ENCODE measurements around the gene RNU11. TPM values are rescaled to one million over a fixed set of nuclear protein-coding genes. Genes with fewer than 3 reads are reported as not detected.
A peak's percentile ranks its signal among the peaks of the same experiment; 100 is the strongest.

The RNU11 gene
- total and polyA plus RNA-seq, 2 of the 4 experiments (the other 2 are of a cell fraction): not detected

DNA sequence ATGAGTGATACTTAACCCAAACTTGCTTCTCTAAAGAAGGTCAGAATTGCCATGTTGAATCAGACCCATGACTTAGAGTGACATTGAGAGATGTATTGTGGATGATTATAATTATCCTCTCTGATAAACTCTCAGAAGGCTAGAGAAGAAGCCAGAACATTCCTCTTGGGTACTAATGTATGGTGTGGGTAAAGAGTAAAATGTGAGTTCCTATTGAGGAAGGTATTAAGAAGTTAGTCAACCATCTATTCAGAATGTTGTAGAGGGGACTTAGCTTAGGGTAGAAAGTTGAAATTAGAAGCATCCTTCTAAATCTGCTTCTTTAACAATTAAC lies 27.5 kb downstream of the RNU11 start:
- intact Hi-C loops (cut with micrococcal nuclease) (no loop called here), dilution Hi-C loops (cut with HindIII; ENCODE audit: low sequenced_read_pairs, unreplicated experiment) (no loop called here), in situ Hi-C loops (cut with MboI; ENCODE audit: low sequenced_read_pairs) (no loop called here)
- TF ChIP-seq FOS (IDR thresholded peaks at IDR 0.05; ENCODE audit: low read depth, low read length) (no peak), RAD21 (IDR thresholded peaks at IDR 0.05; ENCODE audit: low read length) (no peak), SMC3 (IDR thresholded peaks at IDR 0.05; ENCODE audit: low read depth, low read length) (no peak), NFE2L2 (IDR thresholded peaks at IDR 0.05; ENCODE audit: low read depth, low read length) (no peak), CHD1 (IDR thresholded peaks at IDR 0.05; ENCODE audit: low read depth, low read length) (no peak)
- Histone ChIP-seq H3K14ac (replicated peaks; ENCODE audit: low read depth, low read length) (no peak overlapping the region), H2BK5ac (ENCODE audit: low read depth, low read length, poor library complexity, severe bottlenecking) (peak overlapping the region; percentile 35), H3K36me3 (ENCODE audit: control insufficient read depth, insufficient read depth, low read length) (no peaks in the 10 kb centered on the region), H3K9me1 (ENCODE audit: insufficient read depth, low read length) (peaks cover under 1% of the 10 kb centered on the region; the same call in 1 of the 2 replicates), H4K5ac (ENCODE audit: low read depth, low read length) (no peak overlapping the region), H2AFZ (replicated peaks; ENCODE audit: low read length, poor library complexity) (no peak overlapping the region), H2AK9ac (replicated peaks; ENCODE audit: low read depth, low read length, poor library complexity) (no peak overlapping the region), H2BK15ac (ENCODE audit: low read depth, low read length) (no peak overlapping the region), H3K18ac (ENCODE audit: low read depth, low read length) (no peak overlapping the region), H2BK120ac (ENCODE audit: low read depth, low read length) (no peak overlapping the region), H3K4me2 (ENCODE audit: low read depth, low read length) (peak overlapping the region; percentile 48; the same call in 1 of the 2 replicates), H2BK20ac (ENCODE audit: low read depth, low read length) (no peak overlapping the region), H3K9ac (ENCODE audit: low read depth, low read length) (no peak overlapping the region), H3K23ac (ENCODE audit: low read depth, low read length) (no peak overlapping the region), H3K27ac (ENCODE audit: insufficient read depth, low read length) (no peak overlapping the region), H4K20me1 (ENCODE audit: insufficient read depth, low read length) (no peaks in the 10 kb centered on the region), H3K4me3 (ENCODE audit: insufficient read depth, low read depth, low read length) (no peak overlapping the region), H3K27me3 (ENCODE audit: control insufficient read depth, insufficient read depth, low read length) (no peaks in the 10 kb centered on the region), H3K79me1 (ENCODE audit: low read depth in 1 of 2, low read length in 2 of 2) (peaks cover 13 to 46% of the 10 kb centered on the region in 2 experiments), H3K9me3 (ENCODE audit: control insufficient read depth, insufficient read depth, low read length) (no peaks in the 10 kb centered on the region), H3K4ac (ENCODE audit: low read depth, low read length) (no peak overlapping the region), H4K8ac (ENCODE audit: low read depth in 2 of 2, low read length in 2 of 2) (no peak overlapping the region), H3K4me1 (ENCODE audit: control insufficient read depth, insufficient read depth, low read length) (peaks cover 7% of the 10 kb centered on the region), H3K56ac (ENCODE audit: extremely low read depth, insufficient read depth, low read length) (no peak overlapping the region), H2AK5ac (ENCODE audit: low read depth, low read length) (no peak overlapping the region), H4K91ac (ENCODE audit: insufficient read depth, low read depth, low read length) (no peak overlapping the region)
- POLR2A ChIA-PET (ENCODE audit: unreplicated experiment): interaction anchor here (1.3 kb wide), 1 partner anchor 27 kb away, joined by 4 read pairs; the partner anchor contains the start of gene RNU11
- CTCF ChIA-PET: interaction anchor here (0.6 to 0.9 kb wide), 3 partner anchors 40 to 60 kb away, joined by 3 to 5 read pairs (median 4); partner anchors contain the start of gene YTHDF2
- ATAC-seq (ENCODE audit: low read depth) (no peak), DNase-seq (no peak)
- BruUV-seq (replicated peaks): no TSS peak
